WI38 (cell line): ENCODE measurements around the gene TCF7L2.

Experiments used
- H3K4me3 ChIP-seq: 2 replicates; pipeline ENCODE4 v1.5.1; 2011; ENCODE audit warnings: low read depth, mild to moderate bottlenecking, control low read depth, low read length
- TF ChIP-seq, protein P1 (sequence below): IDR thresholded peaks from 2 replicates; pipeline ENCODE4 v1.5.1; 2012; ENCODE audit warnings: low read depth, mild to moderate bottlenecking, control low read depth, low read length

TCF7L2 gene

DNA sequence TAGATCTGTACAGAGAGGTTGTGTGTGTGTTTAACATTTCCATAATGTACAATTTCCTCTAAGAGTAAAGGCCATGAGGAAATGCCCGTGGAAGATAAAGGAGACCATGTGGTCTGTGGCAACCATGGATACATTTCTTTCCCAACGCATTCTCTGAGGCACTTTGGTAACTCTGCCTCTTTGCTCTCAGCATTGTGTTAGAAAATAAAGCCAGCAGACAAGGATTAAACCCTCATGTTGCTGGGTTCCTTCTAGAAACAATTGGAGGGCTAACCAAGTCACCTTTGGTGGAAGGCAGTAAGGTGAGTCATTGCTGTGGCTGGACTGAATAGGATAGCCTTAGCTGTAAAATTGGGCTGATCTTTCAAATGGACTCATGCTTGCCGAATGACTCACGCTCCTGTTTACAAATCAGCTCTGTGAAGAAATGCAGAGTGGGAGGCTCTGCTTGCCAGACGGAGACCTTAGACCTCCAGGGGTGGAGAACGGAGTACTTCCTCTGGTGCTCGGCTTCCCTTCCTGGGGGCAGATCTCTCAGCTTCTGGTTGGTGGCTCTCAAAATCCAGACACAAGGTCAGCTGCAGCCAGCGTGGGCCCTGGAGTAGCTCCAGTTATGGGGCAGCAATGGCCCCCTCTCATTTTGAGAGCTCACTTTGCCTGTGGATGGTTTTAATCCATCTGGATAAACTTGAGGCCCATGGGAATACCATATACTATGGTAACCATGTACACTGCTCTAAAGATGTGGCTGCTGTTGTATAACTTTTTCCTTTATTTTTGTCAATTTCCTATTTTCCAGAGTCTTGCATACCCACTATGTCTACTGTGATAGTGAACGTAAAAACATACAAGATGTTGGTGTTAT is 137.3 kb downstream of the TCF7L2 start:
- peak overlapping the region; percentile 4; the same call in 1 of the 2 replicates for H3K4me3 ChIP-seq
- TF ChIP-seq, protein P1, sequence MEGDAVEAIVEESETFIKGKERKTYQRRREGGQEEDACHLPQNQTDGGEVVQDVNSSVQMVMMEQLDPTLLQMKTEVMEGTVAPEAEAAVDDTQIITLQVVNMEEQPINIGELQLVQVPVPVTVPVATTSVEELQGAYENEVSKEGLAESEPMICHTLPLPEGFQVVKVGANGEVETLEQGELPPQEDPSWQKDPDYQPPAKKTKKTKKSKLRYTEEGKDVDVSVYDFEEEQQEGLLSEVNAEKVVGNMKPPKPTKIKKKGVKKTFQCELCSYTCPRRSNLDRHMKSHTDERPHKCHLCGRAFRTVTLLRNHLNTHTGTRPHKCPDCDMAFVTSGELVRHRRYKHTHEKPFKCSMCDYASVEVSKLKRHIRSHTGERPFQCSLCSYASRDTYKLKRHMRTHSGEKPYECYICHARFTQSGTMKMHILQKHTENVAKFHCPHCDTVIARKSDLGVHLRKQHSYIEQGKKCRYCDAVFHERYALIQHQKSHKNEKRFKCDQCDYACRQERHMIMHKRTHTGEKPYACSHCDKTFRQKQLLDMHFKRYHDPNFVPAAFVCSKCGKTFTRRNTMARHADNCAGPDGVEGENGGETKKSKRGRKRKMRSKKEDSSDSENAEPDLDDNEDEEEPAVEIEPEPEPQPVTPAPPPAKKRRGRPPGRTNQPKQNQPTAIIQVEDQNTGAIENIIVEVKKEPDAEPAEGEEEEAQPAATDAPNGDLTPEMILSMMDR: no peak

DNA sequence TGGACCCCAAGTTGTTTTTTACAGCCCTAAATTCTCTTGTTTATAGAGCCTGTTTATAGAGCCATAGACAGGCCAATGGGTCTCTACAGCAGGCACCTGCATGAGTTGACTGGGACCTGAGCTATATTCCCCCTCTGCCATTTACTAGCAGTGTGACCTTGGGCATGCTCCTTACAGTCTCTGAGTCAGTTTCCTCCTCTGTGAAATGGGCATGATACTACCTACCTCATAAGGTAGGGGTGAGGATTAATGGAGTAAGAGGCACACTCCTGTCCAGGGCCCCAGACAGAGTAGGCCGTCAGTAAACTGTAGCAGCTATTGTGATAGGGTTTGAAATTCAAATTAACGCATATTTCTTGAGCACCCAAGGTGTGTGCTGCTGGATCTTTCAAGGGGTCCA is 138.1 kb downstream of the TCF7L2 start:
- H3K4me3 ChIP-seq: no peak overlapping the region
- TF ChIP-seq, protein P1: no peak

DNA sequence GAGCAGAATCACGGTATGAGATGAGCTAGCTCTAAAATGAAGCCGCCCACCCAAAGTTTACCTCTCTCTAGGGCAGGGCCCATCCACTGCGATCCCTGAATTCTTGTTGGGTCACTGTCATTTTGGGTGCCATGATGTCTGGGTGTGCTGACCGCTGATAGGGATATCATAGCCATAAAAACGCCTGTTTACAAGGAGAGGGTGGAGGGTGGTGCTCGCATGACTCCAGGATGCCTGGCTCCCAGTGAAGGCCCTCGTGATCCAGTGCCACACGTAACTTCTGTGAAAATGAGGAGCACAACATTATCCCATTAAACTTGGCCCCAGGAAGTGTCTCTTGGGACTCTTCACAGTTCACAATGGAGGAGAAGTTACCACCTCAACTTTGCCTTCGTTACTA is 139.5 kb downstream of the TCF7L2 start:
- H3K4me3 ChIP-seq: no peak overlapping the region
- TF ChIP-seq, protein P1: no peak

DNA sequence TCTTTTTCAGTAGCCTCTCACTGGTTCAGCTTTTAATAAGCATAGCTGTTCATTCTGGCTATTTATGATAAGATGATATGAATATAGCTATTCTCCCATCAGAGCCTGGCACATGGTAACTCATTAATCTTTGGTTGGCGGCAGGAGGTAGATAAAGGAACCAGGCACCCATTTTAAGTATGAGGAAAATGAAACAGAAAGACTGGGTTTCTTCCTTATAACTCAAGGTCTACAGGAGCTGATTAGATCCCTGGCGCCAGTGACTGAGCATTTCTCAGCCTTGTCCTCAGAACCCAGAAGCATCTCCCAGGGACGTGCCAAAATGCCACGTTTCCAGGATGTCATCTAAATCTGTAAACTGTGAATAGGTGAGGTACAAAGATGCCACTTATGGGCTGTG is 141.9 kb downstream of the TCF7L2 start:
- TF ChIP-seq, protein P1: no peak
- no peak overlapping the region for H3K4me3 ChIP-seq

DNA sequence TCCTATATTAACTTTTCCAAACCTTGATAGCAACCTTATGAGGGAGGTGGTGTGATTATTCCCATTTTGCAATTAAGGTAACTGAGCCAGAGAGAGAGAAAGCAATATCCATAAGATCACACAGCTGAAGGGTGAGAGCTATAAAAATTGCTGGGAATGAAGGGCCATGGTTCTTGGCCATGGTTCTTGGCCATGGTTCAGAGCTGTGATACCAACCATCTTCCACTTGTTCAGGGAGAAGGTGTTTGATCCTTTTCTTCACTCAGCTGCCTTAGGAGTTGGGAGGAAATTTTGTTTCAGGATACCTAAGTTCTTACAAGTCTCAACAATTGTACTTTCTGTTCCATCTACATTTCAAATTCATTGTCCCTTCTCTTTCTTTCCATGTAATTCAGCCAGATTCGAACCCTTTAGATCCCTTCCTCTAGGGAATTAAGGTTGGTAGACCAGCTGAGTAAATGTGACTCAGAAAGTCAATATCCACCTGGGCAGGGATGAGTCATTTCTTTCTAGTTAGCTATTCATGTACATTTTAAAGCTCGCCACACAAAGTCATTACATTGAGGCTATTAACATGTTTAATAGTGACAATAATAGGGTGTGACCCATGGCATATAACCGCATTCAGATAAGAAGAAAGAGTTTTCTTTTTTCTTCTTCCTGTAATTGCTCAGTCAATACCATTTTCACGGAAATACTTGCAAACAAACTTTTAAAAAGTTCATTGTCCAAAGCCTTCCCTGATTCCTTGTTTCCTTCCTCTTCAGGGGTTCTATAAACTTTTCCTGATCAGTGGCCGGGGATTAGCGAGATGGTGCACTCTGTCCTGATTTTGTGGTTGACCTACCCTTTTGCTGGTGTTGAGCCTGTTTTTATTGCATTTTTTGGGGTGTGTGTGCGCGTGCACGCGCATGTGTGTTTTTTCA is 143.4 kb downstream of the TCF7L2 start:
- TF ChIP-seq, protein P1: no peak
- no peak overlapping the region for H3K4me3 ChIP-seq

DNA sequence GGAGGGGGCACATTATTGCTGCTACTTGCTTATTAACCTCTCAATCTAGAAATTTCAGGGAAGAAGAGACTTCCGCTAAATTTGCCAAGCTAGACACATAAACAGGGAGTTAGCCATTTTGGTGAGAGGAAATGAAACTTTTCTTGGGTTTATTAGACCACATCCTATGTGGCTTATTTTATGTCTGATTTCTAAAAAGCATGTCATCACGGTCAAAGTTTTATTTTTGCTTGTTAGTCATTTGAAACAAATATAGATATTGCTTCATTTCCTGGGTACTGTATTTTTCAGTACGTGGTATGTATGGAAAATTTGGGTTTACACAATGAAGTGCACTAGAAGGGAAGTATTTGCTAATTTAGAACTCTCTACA is 144.1 kb downstream of the TCF7L2 start:
- H3K4me3 ChIP-seq: no peak overlapping the region
- TF ChIP-seq, protein P1: no peak
